Parathyroid adenoma (tissue), 2 donors: Measurements from ENCODE around the gene SPATA19.

ENCODE experiments used
- H2AFZ ChIP-seq: fragments of 300-600 bp; sonication (generic); one replicate; pipeline ENCODE4 v1.7.0; 2017; ENCODE audit warnings: antibody characterized with exemption, mild to moderate bottlenecking
- H3K27ac ChIP-seq: fragments of 300-600 bp; sonication (generic); one replicate; pipeline ENCODE4 v1.7.0; 2017
- H3K27me3 ChIP-seq: fragments of 300-600 bp; sonication (generic); one replicate; pipeline ENCODE4 v1.7.0; 2017; ENCODE audit warnings: low read length; ENCODE audit not compliant: control insufficient read depth, insufficient read depth
- H3K36me3 ChIP-seq: fragments of 300-600 bp; sonication (generic); one replicate; pipeline ENCODE4 v1.7.0; 2017; ENCODE audit warnings: low read length; ENCODE audit not compliant: control insufficient read depth, insufficient read depth
- H3K4me1 ChIP-seq: fragments of 300-600 bp; sonication (generic); one replicate; pipeline ENCODE4 v1.7.0; 2017; ENCODE audit warnings: control low read depth
- H3K4me2 ChIP-seq: fragments of 300-600 bp; sonication (generic); one replicate; pipeline ENCODE4 v1.7.0; 2017; ENCODE audit warnings: low read length
- H3K4me3 ChIP-seq: fragments of 300-600 bp; sonication (generic); one replicate; pipeline ENCODE4 v1.7.0; 2017; ENCODE audit warnings: low read depth, low read length
- H3K79me2 ChIP-seq: fragments of 300-600 bp; sonication (generic); one replicate; pipeline ENCODE4 v1.7.0; 2017; ENCODE audit warnings: control low read depth
- H3K9ac ChIP-seq: fragments of 300-600 bp; sonication (generic); one replicate; pipeline ENCODE4 v1.7.0; 2017; ENCODE audit warnings: mild to moderate bottlenecking
- H3K9me3 ChIP-seq: fragments of 300-600 bp; sonication (generic); one replicate; pipeline ENCODE4 v1.7.0; 2017; ENCODE audit warnings: low read length; ENCODE audit not compliant: control insufficient read depth
- CTCF ChIP-seq: fragments of 300-600 bp; sonication (generic); IDR thresholded peaks from one replicate; pipeline ENCODE4 v1.7.0; 2017; ENCODE audit warnings: antibody characterized with exemption, mild to moderate bottlenecking
- donor health status: primary hyperparathyroidism.

SPATA19 gene

GRCh38 chr11:133814588-133815100, 30.7 kb downstream of the SPATA19 start:
- no peak for TF ChIP-seq CTCF
- H3K4me1 ChIP-seq, result no peaks in the 10 kb centered on the region
- no peak overlapping the region for H3K9ac ChIP-seq
- no peaks in the 10 kb centered on the region for H3K9me3 ChIP-seq
- H3K27me3 ChIP-seq, result no peaks in the 10 kb centered on the region
- no peak overlapping the region for H3K4me2 ChIP-seq
- no peak overlapping the region for H3K4me3 ChIP-seq
- H2AFZ ChIP-seq, result no peak overlapping the region
- H3K79me2 ChIP-seq, result no peaks in the 10 kb centered on the region
- H3K27ac ChIP-seq, result no peak overlapping the region
- no peaks in the 10 kb centered on the region for H3K36me3 ChIP-seq

GRCh38 chr11:133811850-133812685, 33.2 kb downstream of the SPATA19 start:
- TF ChIP-seq CTCF, result no peak
- no peak overlapping the region for H3K27ac ChIP-seq
- no peak overlapping the region for H3K4me2 ChIP-seq
- no peak overlapping the region for H3K9ac ChIP-seq
- H3K79me2 ChIP-seq, result no peaks in the 10 kb centered on the region
- H3K4me1 ChIP-seq, result no peaks in the 10 kb centered on the region
- H3K36me3 ChIP-seq, result no peaks in the 10 kb centered on the region
- no peak overlapping the region for H3K4me3 ChIP-seq
- no peak overlapping the region for H2AFZ ChIP-seq
- H3K27me3 ChIP-seq, result no peaks in the 10 kb centered on the region
- H3K9me3 ChIP-seq, result no peaks in the 10 kb centered on the region

GRCh38 chr11:133810766-133811165, 34.5 kb downstream of the SPATA19 start:
- H3K4me3 ChIP-seq, result no peak overlapping the region
- no peak overlapping the region for H3K4me2 ChIP-seq
- no peaks in the 10 kb centered on the region for H3K36me3 ChIP-seq
- no peak for TF ChIP-seq CTCF
- H3K9me3 ChIP-seq, result no peaks in the 10 kb centered on the region
- no peak overlapping the region for H2AFZ ChIP-seq
- H3K27ac ChIP-seq, result no peak overlapping the region
- no peaks in the 10 kb centered on the region for H3K4me1 ChIP-seq
- no peaks in the 10 kb centered on the region for H3K27me3 ChIP-seq
- H3K79me2 ChIP-seq, result no peaks in the 10 kb centered on the region
- H3K9ac ChIP-seq, result no peak overlapping the region

GRCh38 chr11:133809569-133810491, 35.5 kb downstream of the SPATA19 start:
- no peaks in the 10 kb centered on the region for H3K27me3 ChIP-seq
- no peak overlapping the region for H3K4me3 ChIP-seq
- H3K79me2 ChIP-seq, result no peaks in the 10 kb centered on the region
- no peak overlapping the region for H3K9ac ChIP-seq
- no peak overlapping the region for H3K27ac ChIP-seq
- no peaks in the 10 kb centered on the region for H3K4me1 ChIP-seq
- no peak for TF ChIP-seq CTCF
- no peaks in the 10 kb centered on the region for H3K9me3 ChIP-seq
- no peaks in the 10 kb centered on the region for H3K36me3 ChIP-seq
- H2AFZ ChIP-seq, result no peak overlapping the region
- no peak overlapping the region for H3K4me2 ChIP-seq
